GM19372 (cell line): ENCODE results near the gene SLC2A10.

Source experiments
- ATAC-seq: cut with Tn5 transposase; IDR thresholded peaks from one replicate; pipeline ENCODE4 v1.9.1; 2021; ENCODE audit warnings: mild to moderate bottlenecking, low read depth, moderate library complexity; ENCODE audit not compliant: unreplicated experiment

SLC2A10 gene

GRCh38 chr20:46758929-46759669 is 49.6 kb downstream of the SLC2A10 start:
- no peak for ATAC-seq

- no peak for ATAC-seq
Observed at GRCh38 chr20:46761566-46761965, 52.1 kb downstream of the SLC2A10 start.

GRCh38 chr20:46764068-46764467 is 54.6 kb downstream of the SLC2A10 start:
- ATAC-seq: no peak

GRCh38 chr20:46765506-46766120 is 56.2 kb downstream of the SLC2A10 start:
- no peak for ATAC-seq

- ATAC-seq: no peak
Observed at GRCh38 chr20:46767127-46767761, 57.8 kb downstream of the SLC2A10 start.

GRCh38 chr20:46770330-46771194 is 61.1 kb downstream of the SLC2A10 start:
- no peak for ATAC-seq

- no peak for ATAC-seq
Observed at GRCh38 chr20:46771195-46771588, 61.7 kb downstream of the SLC2A10 start.

GRCh38 chr20:46772901-46773300 is 63.5 kb downstream of the SLC2A10 start:
- ATAC-seq: no peak

- no peak for ATAC-seq
Observed at GRCh38 chr20:46773680-46774079, 64.2 kb downstream of the SLC2A10 start.

GRCh38 chr20:46774236-46774635 is 64.8 kb downstream of the SLC2A10 start:
- no peak for ATAC-seq

- ATAC-seq: no peak
Observed at GRCh38 chr20:46774943-46775560, 65.6 kb downstream of the SLC2A10 start.

GRCh38 chr20:46775806-46776205 is 66.4 kb downstream of the SLC2A10 start:
- no peak for ATAC-seq

- ATAC-seq: no peak
Observed at GRCh38 chr20:46777331-46777730, 67.9 kb downstream of the SLC2A10 start.

- no peak for ATAC-seq
Observed at GRCh38 chr20:46779831-46780230, 70.4 kb downstream of the SLC2A10 start.

GRCh38 chr20:46784436-46785127 is 75.1 kb downstream of the SLC2A10 start:
- no peak for ATAC-seq
